ENCODE results near the gene ANTXR1.

DNA sequence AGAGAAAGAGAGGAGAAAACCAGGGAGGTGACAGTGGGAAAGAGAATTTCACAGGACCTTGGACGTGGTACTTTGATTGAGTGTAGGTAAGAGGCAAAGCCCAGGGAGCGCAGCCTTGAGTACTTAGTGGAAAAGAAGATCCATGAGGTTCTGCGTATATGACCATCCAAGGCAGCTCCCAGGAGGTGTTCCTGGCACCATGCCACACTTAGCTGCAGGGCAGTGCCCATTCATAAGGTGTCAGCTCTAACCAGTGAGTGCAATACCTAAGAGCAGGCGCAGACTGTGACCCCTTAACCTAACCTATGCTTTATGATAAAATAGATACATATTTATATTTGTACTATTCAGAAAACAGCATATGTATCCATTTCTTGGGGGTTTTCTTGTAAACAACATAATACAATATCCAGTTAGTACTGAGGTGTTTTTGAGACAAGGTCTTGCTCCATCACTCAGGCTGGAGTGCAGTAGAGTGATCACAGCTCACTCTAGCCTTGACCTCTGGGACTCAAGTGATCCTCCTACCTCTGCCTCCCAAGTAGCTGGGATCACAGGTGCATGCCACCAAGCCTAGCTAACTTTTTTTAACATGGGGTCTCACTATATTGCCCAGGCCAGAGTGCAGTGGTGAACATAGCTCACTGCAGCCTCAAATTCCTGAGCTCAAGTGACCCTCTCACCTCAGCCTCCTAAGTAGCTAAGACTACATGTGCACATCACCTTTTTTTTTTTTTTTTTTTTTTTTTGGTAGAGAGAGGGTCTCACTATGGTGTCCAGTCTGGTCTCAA lies 199.5 kb downstream of the ANTXR1 start:
- TF ChIP-seq POLR2AphosphoS5 (IDR thresholded peaks at IDR 0.05) (no peak), EP300 (IDR thresholded peaks at IDR 0.05; ENCODE audit: low read depth) (no peak)
- TF ChIP-seq, protein P1, sequence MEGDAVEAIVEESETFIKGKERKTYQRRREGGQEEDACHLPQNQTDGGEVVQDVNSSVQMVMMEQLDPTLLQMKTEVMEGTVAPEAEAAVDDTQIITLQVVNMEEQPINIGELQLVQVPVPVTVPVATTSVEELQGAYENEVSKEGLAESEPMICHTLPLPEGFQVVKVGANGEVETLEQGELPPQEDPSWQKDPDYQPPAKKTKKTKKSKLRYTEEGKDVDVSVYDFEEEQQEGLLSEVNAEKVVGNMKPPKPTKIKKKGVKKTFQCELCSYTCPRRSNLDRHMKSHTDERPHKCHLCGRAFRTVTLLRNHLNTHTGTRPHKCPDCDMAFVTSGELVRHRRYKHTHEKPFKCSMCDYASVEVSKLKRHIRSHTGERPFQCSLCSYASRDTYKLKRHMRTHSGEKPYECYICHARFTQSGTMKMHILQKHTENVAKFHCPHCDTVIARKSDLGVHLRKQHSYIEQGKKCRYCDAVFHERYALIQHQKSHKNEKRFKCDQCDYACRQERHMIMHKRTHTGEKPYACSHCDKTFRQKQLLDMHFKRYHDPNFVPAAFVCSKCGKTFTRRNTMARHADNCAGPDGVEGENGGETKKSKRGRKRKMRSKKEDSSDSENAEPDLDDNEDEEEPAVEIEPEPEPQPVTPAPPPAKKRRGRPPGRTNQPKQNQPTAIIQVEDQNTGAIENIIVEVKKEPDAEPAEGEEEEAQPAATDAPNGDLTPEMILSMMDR (IDR thresholded peaks at IDR 0.05), result no peak
